ENCODE results near the gene ALDH3B1.
"Not testable (repeated sequence)": the region's sequence is repeated elsewhere in the genome, so short reads cannot be mapped to it uniquely, and the experiment has no call there.

Gene ALDH3B1

GRCh38 chr11:67994387-67994786 lies 15.7 kb upstream of the ALDH3B1 start:
- H3K4me3 Mint-ChIP-seq; H3K36me3 Mint-ChIP-seq (ENCODE audit: low read depth); H3K9me3 Mint-ChIP-seq; H3K27me3 Mint-ChIP-seq; H3K27ac Mint-ChIP-seq: not testable (repeated sequence)
- DNase-seq = peak; percentile 27
- H3K4me1 Mint-ChIP-seq (ENCODE audit: low read depth) = peaks cover 23% of the 10 kb centered on the region

GRCh38 chr11:67995129-67995528 lies 15.0 kb upstream of the ALDH3B1 start:
- not testable (repeated sequence) for H3K36me3 Mint-ChIP-seq (ENCODE audit: low read depth); H3K9me3 Mint-ChIP-seq; H3K27ac Mint-ChIP-seq; H3K4me3 Mint-ChIP-seq; H3K27me3 Mint-ChIP-seq
- peaks cover 23% of the 10 kb centered on the region for H3K4me1 Mint-ChIP-seq (ENCODE audit: low read depth)
- DNase-seq = peak; percentile 22

- H3K36me3 Mint-ChIP-seq (ENCODE audit: low read depth); H3K27me3 Mint-ChIP-seq: not testable (repeated sequence)
Measured at GRCh38 chr11:67995579-67995978, 14.5 kb upstream of the ALDH3B1 start.

DNA sequence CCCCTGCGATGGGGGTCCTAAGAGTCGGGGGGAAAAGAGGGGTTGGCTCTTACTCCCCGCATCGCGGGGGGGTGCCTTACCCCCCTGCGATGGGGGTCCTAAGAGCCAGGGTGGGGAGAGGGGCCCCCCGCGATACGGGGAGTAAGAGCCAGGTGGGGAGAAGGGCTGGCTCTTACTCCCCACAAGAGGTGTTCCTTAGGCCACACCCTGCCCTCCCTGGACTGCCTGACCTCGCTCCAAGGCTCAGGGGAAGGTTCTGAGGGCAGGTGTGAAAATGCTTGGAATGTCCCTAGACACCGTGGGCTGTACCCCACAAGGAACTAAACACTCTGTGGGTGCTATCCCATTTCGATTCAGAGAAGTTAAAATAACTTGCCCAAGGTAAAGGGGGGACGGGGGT lies 14.1 kb upstream of the ALDH3B1 start:
- Mint-ChIP-seq H3K4me3 (no peak overlapping the region), H3K4me1 (ENCODE audit: low read depth) (peaks cover 21% of the 10 kb centered on the region), H3K36me3 (ENCODE audit: low read depth) (peaks cover 2% of the 10 kb centered on the region), H3K27me3 (peaks cover 2% of the 10 kb centered on the region), H3K9me3 (no peaks in the 10 kb centered on the region), H3K27ac (no peak overlapping the region)
- DNase-seq = no peak

More at GRCh38 chr11:67995579-67995978, 14.5 kb upstream of the ALDH3B1 start:
- not testable (repeated sequence) for H3K9me3 Mint-ChIP-seq, H3K4me3 Mint-ChIP-seq, H3K27ac Mint-ChIP-seq
- DNase-seq = peak; percentile 25
- H3K4me1 Mint-ChIP-seq (ENCODE audit: low read depth) = peaks cover 23% of the 10 kb centered on the region

GRCh38 chr11:67996622-67997474 lies 13.3 kb upstream of the ALDH3B1 start:
- DNase-seq = peak; percentile 73
- Mint-ChIP-seq H3K9me3 (no peaks in the 10 kb centered on the region), H3K4me3 (no peak overlapping the region), H3K4me1 (ENCODE audit: low read depth) (peaks cover 21% of the 10 kb centered on the region), H3K36me3 (ENCODE audit: low read depth) (peaks cover 2% of the 10 kb centered on the region), H3K27me3 (peaks cover 1% of the 10 kb centered on the region), H3K27ac (no peak overlapping the region)

DNA sequence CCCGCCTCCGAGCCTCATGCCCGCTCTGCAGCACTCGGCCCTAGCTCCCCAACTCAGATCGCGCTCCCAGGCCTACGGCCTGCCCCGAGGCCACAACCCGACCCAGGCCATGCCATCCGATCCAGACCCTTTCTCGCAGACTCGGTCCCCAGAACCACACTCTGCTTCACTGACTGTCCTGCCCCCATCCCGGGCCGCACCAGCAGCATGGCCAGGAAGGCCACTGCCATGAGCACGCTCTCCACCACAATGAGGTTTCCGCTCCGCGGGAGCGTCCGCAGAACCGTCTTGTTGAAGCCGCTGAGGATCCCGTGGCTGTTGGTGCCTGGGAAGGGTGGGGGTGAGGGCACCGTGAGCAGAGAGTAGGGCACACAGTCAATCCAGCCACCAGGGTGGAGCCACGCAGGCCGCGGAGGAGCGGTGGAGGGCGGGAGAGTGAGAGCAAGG lies 12.6 kb upstream of the ALDH3B1 start:
- peaks cover 21% of the 10 kb centered on the region for H3K4me1 Mint-ChIP-seq (ENCODE audit: low read depth)
- H3K27me3 Mint-ChIP-seq = no peaks in the 10 kb centered on the region
- no peak overlapping the region for H3K4me3 Mint-ChIP-seq
- H3K36me3 Mint-ChIP-seq (ENCODE audit: low read depth) = peaks cover 2% of the 10 kb centered on the region
- H3K9me3 Mint-ChIP-seq = no peaks in the 10 kb centered on the region
- DNase-seq = no peak
- no peak overlapping the region for H3K27ac Mint-ChIP-seq

DNA sequence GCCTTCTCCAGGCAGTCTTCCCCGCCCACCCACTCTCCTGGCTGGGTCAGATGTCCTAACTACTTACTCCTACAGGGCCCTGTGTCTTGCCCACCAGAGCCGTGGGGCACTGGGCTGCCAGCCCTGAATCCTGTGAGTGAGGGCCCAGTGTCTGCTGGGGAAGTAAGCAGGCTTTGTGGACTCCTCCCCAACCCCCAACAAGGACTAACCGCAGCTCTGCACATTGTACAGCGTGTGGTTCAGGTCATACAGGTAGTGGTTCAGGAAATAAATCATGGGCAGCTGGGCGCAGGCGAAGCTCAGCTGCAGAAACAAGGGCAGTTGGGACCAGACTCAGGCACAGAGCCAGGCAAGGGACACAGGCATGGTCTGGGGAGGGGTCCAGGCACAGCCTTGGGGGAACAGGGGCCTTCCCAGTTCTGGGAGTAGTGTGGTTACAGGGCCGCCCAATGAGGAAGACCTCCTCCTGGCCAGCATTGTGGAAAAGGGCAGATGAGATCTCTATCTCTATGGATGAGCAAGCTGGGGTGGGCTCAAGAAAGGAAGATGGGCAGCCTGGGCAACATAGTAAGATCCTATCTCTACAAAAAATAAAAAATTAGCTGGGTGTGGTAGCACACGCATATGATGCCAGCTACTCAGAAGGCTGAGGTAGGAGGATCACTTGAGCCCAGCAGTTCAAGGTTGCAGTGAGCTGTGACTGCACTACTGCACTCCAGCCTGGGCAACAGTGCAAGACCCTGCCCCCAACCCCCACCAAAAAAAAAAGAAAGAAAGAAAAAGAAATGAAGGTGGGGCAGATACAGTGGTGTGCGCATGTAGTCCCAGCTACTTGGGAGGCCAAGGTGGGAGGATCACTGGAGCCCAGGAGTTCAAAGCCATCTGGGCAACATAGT lies 11.7 kb upstream of the ALDH3B1 start:
- DNase-seq = no peak
- Mint-ChIP-seq H3K4me1 (ENCODE audit: low read depth) (peaks cover 27% of the 10 kb centered on the region), H3K4me3 (no peak overlapping the region)

GRCh38 chr11:67999201-67999629 lies 10.9 kb upstream of the ALDH3B1 start:
- Mint-ChIP-seq H3K9me3 (no peaks in the 10 kb centered on the region), H3K4me1 (ENCODE audit: low read depth) (peaks cover 25% of the 10 kb centered on the region), H3K36me3 (ENCODE audit: low read depth) (peaks cover 4% of the 10 kb centered on the region), H3K4me3 (no peak overlapping the region), H3K27ac (no peak overlapping the region), H3K27me3 (no peaks in the 10 kb centered on the region)
- no peak for DNase-seq

More for the DNA sequence above, 11.7 kb upstream of the ALDH3B1 start:
- H3K9me3 Mint-ChIP-seq = no peaks in the 10 kb centered on the region
- peaks cover 4% of the 10 kb centered on the region for H3K36me3 Mint-ChIP-seq (ENCODE audit: low read depth)
- H3K27ac Mint-ChIP-seq = no peak overlapping the region
- no peaks in the 10 kb centered on the region for H3K27me3 Mint-ChIP-seq

DNA sequence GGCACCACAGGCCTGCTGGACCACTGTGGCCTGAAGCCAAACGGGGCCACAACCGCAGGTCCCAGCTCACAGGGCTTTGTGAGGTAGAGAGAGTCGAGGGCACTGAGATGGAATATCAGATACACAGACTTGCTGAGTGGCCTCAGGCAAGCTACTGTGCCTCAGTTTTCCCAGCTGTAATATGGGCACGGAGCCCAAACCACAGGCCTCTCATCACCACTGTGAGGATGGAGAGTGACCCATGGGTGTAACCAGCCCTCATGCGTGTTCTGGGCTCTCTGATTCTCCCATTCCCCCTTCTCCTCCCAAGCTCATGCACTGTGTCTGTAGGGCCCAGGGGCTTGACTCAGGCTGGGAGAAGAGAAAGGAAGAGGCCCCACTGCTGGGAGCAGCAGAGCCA lies 10.4 kb upstream of the ALDH3B1 start:
- Mint-ChIP-seq H3K9me3 (no peaks in the 10 kb centered on the region), H3K27me3 (no peaks in the 10 kb centered on the region), H3K27ac (no peak overlapping the region), H3K4me3 (no peak overlapping the region), H3K36me3 (ENCODE audit: low read depth) (peaks cover 4% of the 10 kb centered on the region), H3K4me1 (ENCODE audit: low read depth) (peaks cover 26% of the 10 kb centered on the region)
- no peak for DNase-seq

DNA sequence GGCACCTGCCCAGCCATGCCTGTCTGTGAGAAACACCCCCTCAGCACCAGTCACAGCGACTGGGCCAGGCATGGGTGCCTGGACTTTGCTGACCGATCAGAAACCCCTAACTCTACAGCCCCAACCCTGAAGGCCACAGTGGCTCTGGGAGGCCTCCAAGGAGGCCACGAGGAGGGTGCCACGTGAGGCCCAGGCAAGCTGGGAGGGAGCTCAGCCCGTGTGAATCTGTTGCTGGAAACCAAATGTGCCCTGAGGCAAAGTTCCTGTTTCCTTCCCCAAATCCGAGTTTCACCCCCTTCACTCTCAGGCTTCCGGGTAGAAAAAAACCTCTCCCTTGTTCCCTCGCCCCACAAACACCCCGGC lies 7.6 kb upstream of the ALDH3B1 start:
- Mint-ChIP-seq H3K4me1 (ENCODE audit: low read depth) (peaks cover 21% of the 10 kb centered on the region), H3K4me3 (peak overlapping the region; percentile 70), H3K27me3 (no peaks in the 10 kb centered on the region), H3K9me3 (no peaks in the 10 kb centered on the region), H3K36me3 (ENCODE audit: low read depth) (peaks cover 2% of the 10 kb centered on the region), H3K27ac (peak overlapping the region; percentile 29)
- no peak for DNase-seq

DNA sequence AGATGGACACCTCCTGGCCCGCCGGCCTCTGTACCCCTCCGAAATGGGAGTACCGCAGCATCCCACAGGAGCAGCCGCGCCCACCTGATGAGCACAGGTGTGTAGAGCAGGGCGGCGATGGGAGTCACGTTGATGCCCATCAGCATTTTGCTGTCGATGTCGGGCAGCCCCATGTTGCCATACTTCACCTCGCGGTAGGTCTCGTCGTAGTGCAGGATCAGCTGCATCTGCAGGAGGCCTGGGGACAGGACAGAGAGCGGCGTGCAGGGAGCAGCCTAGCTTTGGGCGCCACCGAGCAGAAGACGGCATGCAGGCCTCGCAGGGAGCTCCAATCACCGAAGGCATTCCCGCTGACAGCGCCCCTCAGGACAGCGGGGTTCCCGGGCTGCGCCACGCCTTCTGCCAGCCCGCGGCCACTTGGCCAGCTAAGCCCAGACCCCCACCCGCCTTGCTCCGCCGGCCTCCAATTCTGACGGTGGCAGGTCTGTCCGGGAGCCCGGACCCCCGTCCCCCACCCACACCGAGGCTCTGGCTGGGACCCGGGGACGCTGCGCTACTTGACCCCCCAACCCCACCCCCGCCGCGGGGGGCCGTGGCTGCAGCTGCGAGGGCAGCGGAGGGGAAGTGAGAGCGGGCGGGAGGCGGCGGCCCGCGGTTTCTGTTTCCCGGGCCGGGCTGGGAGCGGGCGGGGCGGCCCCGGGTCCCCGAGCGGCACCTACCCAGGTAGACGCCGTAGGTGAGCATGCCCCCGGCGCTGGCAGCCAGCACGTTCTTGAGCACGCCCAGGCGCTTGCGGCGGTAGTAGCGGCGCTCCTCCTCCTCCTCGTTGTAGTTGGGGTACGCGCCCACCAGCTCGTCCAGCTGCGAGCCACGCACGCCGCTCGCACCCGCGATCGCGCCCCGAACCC lies 6.9 kb upstream of the ALDH3B1 start:
- Mint-ChIP-seq H3K4me1 (ENCODE audit: low read depth) (peaks cover 18% of the 10 kb centered on the region), H3K9me3 (no peaks in the 10 kb centered on the region), H3K36me3 (ENCODE audit: low read depth) (peaks cover 2% of the 10 kb centered on the region), H3K27me3 (no peaks in the 10 kb centered on the region), H3K4me3 (peak overlapping the region; percentile 70), H3K27ac (no peak overlapping the region)
- peak; percentile 43 for DNase-seq

- DNase-seq = peak; percentile 89
- Mint-ChIP-seq H3K4me3 (peak within 1 kb of the TSS; percentile 78), H3K9me3 (no peaks in the 10 kb centered on the region), H3K4me1 (ENCODE audit: low read depth) (peaks cover 15% of the 10 kb centered on the region), H3K27ac (peak within 1 kb of the TSS; percentile 75), H3K27me3 (no peaks in the 10 kb centered on the region), H3K36me3 (ENCODE audit: low read depth) (peaks cover 2% of the 10 kb centered on the region)
Measured at GRCh38 chr11:68003846-68004550, 6.1 kb upstream of the ALDH3B1 start, which contains the start of gene UNC93B1. Gene UNC93B1, minus strand, starts transcription at chr11:68004097. Its CDS starts 54 bp downstream, at chr11:68004043.

DNA sequence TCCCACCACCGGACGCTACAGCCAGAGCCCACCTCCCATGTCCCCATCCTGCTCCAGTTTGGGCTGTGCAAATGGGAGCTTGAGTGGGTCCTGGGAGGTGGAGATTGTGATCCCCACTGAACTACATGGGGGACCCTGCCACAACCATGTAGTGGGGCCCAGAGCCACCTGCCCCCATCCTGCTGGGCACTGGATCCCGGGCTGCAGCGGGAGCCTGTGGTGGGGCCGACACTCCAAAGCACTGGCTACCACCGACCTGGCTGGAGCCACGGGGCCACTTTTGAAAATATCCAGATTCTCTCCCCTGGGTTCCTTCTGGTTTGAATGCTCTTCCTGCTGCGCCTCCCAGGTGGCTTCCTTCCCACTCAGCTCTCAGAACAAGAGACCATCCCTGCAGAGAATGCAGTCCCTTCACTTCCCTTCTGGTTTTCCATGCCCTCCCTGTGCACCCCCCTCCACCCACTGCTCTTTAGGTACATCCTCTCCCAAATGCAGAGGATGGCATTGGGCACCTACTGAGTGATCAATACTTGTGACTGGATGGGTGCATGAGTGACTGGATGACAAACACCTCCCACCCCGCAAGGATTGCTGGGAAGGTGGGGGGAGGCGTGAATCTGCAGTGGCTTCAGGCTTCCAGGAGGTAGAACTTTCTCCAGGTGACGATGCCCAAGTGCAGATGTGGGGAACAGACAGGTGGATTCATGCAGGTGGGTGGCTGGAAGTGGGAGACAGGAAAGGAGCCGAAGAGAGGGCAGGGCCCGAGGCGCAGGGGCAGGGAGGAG lies 5.4 kb upstream of the ALDH3B1 start:
- DNase-seq = no peak
- Mint-ChIP-seq H3K27me3 (no peaks in the 10 kb centered on the region), H3K4me3 (peak overlapping the region; percentile 78), H3K9me3 (no peaks in the 10 kb centered on the region), H3K4me1 (ENCODE audit: low read depth) (peaks cover 19% of the 10 kb centered on the region), H3K36me3 (ENCODE audit: low read depth) (peaks cover 2% of the 10 kb centered on the region), H3K27ac (peak overlapping the region; percentile 66)

All from activated T-cell treated with anti-CD3 and anti-CD28 coated beads, Interleukin-2, amount 50 U/mL, for 24 hours (primary cell).